ENCODE data around the gene FEZF2. TPM values are rescaled to one million over a fixed set of nuclear protein-coding genes. Genes with fewer than 3 reads are reported as not detected.

Gene FEZF2
- total and polyA plus RNA-seq, 9 of the 15 experiments (the other 6 are each of a cell fraction or from before 2014, with no cell fraction given): not detected

DNA sequence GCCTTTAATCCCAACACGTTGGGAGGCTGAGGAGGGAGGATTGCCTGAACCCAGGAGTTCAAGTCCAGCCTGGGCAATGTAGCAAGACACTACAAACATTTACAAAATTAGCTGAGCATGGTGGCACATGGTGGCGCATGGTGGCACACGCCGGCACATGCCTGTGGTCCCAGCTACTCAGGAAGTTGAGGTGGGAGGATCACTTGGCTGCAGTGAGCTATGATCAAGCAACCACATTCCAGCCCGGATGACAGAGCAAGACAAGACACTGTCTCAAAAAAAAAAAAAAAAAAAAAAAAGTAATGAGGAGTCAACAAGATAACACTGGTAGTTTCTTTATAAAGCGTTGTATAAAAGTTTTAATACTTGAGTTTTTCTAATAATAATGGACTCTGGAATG lies 10.1 kb downstream of the FEZF2 start:
- Histone ChIP-seq H3K4me2 (ENCODE audit: insufficient read depth, low read length) (no peak overlapping the region), H3K27me3 (ENCODE audit: control insufficient read depth in 2 of 2, insufficient read depth in 2 of 2, low read length in 2 of 2) (peaks cover 0 to 8% of the 10 kb centered on the region in 2 experiments; a peak in 2 of 5 replicates), H3K79me2 (ENCODE audit: control insufficient read depth, insufficient read depth, low read length) (no peaks in the 10 kb centered on the region), H3K4me1 (replicated peaks in 1 of 2; ENCODE audit: control insufficient read depth in 2 of 2, insufficient read depth in 2 of 2, low read length in 2 of 2) (no peaks in the 10 kb centered on the region), H3K9me3 (replicated peaks; ENCODE audit: control insufficient read depth, insufficient read depth, low read depth, low read length) (no peaks in the 10 kb centered on the region), H2AFZ (ENCODE audit: low read depth, low read length) (no peak overlapping the region), H3K9ac (ENCODE audit: insufficient read depth in 1 of 2, low read depth in 2 of 2, low read length in 2 of 2) (no peak overlapping the region), H4K20me1 (replicated peaks; ENCODE audit: control insufficient read depth, insufficient read depth, low read length) (no peaks in the 10 kb centered on the region), H3K36me3 (ENCODE audit: control insufficient read depth, insufficient read depth, low read length) (no peaks in the 10 kb centered on the region), H3K4me3 (no peak overlapping the region), H3K27ac (ENCODE audit: extremely low read depth, low read depth, low read length) (no peak overlapping the region), H3K9me1 (ENCODE audit: control insufficient read depth, insufficient read depth, low read length) (no peaks in the 10 kb centered on the region)
- no TSS peak for BruUV-seq (replicated peaks)
- FAIRE-seq (no peak), ATAC-seq (no peak), DNase-seq (ENCODE audit: extremely low read depth in 1 of 4, low spot score in 3 of 4) (no peak)
- intact Hi-C loops (cut with micrococcal nuclease) (no loop called here), in situ Hi-C loops (cut with MboI) (no loop called here)
- ChIA-PET POLR2A (no interaction called here), CTCF (ENCODE audit: low intra/inter-chr PET ratio) (no interaction called here)
- 0% methylated on average over 5 of the region's 6 CpGs for whole genome bisulfite sequencing (ENCODE audit: insufficient coverage, low coverage, missing lambda C conversion rate)
- TF ChIP-seq CCNT2 (IDR thresholded peaks at IDR 0.05; ENCODE audit: borderline replicate concordance, extremely low read depth, insufficient read length, low read depth, low read length) (no peak), ZNF778 (CRISPR knock-in tag; IDR thresholded peaks at IDR 0.05) (no peak), PHTF2 (CRISPR knock-in tag; IDR thresholded peaks at IDR 0.05) (no peak), FOXJ2 (tag; IDR thresholded peaks at IDR 0.05) (no peak), RBM34 (IDR thresholded peaks at IDR 0.05; ENCODE audit: borderline replicate concordance, insufficient read depth, low read length) (no peak)
- TF ChIP-seq, protein P1, sequence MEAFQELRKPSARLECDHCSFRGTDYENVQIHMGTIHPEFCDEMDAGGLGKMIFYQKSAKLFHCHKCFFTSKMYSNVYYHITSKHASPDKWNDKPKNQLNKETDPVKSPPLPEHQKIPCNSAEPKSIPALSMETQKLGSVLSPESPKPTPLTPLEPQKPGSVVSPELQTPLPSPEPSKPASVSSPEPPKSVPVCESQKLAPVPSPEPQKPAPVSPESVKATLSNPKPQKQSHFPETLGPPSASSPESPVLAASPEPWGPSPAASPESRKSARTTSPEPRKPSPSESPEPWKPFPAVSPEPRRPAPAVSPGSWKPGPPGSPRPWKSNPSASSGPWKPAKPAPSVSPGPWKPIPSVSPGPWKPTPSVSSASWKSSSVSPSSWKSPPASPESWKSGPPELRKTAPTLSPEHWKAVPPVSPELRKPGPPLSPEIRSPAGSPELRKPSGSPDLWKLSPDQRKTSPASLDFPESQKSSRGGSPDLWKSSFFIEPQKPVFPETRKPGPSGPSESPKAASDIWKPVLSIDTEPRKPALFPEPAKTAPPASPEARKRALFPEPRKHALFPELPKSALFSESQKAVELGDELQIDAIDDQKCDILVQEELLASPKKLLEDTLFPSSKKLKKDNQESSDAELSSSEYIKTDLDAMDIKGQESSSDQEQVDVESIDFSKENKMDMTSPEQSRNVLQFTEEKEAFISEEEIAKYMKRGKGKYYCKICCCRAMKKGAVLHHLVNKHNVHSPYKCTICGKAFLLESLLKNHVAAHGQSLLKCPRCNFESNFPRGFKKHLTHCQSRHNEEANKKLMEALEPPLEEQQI (IDR thresholded peaks at IDR 0.05): no peak
- TF ChIP-seq, protein P2, sequence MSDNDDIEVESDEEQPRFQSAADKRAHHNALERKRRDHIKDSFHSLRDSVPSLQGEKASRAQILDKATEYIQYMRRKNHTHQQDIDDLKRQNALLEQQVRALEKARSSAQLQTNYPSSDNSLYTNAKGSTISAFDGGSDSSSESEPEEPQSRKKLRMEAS (CRISPR knock-in tag; IDR thresholded peaks at IDR 0.05): no peak
